NT2/D1 (cell line): ENCODE data around the gene DIAPH3.

Source experiments
- SUZ12 ChIP-seq: IDR thresholded peaks from 2 replicates; pipeline ENCODE4 v1.6.1; 2011; ENCODE audit not compliant: insufficient read length, insufficient read depth; ENCODE audit errors: extremely low read depth
- YY1 ChIP-seq: IDR thresholded peaks from 2 replicates; pipeline ENCODE4 v1.6.1; 2011; ENCODE audit not compliant: insufficient read length, insufficient read depth
- ZNF274 ChIP-seq: IDR thresholded peaks from 2 replicates; pipeline ENCODE4 v1.6.1; 2011; ENCODE audit warnings: mild to moderate bottlenecking, low read depth, low read length

DNA sequence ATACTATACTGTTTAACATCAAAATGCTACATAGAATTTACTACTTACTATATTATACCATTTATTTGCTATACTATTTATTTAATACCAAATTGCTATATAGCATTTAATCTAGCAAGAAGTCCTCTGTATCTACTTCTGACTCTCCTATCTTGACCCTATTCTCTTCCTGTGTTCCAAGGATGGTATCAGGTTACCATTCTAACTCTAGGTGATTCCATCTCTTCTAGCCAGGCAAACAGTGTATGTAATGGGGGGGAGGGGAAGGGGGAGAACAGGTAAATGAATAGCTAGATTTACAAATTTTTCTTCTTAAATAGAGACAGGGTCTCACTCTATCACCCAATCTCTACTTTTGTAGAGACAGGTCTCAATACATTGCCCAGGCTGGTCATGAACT is 200.3 kb downstream of the DIAPH3 start:
- TF ChIP-seq ZNF274: no peak
- TF ChIP-seq YY1: no peak
- TF ChIP-seq SUZ12: no peak
